A673 (cell line): ENCODE measurements around the gene ASIC2. TPM values are rescaled to one million over a fixed set of nuclear protein-coding genes. Genes with fewer than 3 reads are reported as not detected.

Experiments
- BruUV-seq: library from RNA; stranded (reverse); fragments of 400-500 nt; replicated peaks from 2 replicates; lab custom pipeline; 2021; lab: Mats Ljungman, UMichigan
- CTCF ChIA-PET: fragments of 300-600 bp; sonication (Branson Sonifier 250); formaldehyde crosslinking; loops from one replicate; lab custom pipeline; 2022; ENCODE audit warnings: antibody characterized with exemption; lab: Charles Lee
- POLR2A ChIA-PET: fragments of 300-600 bp; sonication (Branson Sonifier 250); formaldehyde crosslinking; loops from one replicate; lab custom pipeline; 2022; ENCODE audit warnings: antibody characterized with exemption; ENCODE audit not compliant: low non-redundant PET; lab: Charles Lee
- DNase-seq: peaks from one replicate; pipeline ENCODE4 v3.0.0-alpha.2; 2015; ENCODE audit warnings: low spot score
- H3K27ac ChIP-seq: fragments of 200-600 bp; sonication (generic); 2 replicates; pipeline ENCODE4 v1.5.1; 2016; ENCODE audit warnings: mixed run types, low read depth, mild to moderate bottlenecking, mixed read lengths, antibody characterized with exemption, low read length; ENCODE audit not compliant: poor library complexity, severe bottlenecking
- H3K27me3 ChIP-seq: fragments of 200-600 bp; sonication (generic); replicated peaks from 2 replicates; pipeline ENCODE4 v1.6.1; 2017; ENCODE audit warnings: mixed run types, low read depth, mild to moderate bottlenecking, mixed read lengths, antibody characterized with exemption, low read length; ENCODE audit not compliant: insufficient read depth, poor library complexity
- H3K36me3 ChIP-seq: fragments of 200-600 bp; sonication (generic); 2 replicates; pipeline ENCODE4 v1.6.1; 2016; ENCODE audit warnings: mixed run types, mild to moderate bottlenecking, mixed read lengths, antibody characterized with exemption, low read length; ENCODE audit not compliant: insufficient read depth, poor library complexity, severe bottlenecking
- H3K4me1 ChIP-seq: fragments of 200-600 bp; sonication (generic); 2 replicates; pipeline ENCODE4 v1.6.1; 2017; ENCODE audit warnings: mixed run types, mild to moderate bottlenecking, mixed read lengths, antibody characterized with exemption, low read length; ENCODE audit not compliant: insufficient read depth, poor library complexity, severe bottlenecking
- H3K4me3 ChIP-seq: fragments of 200-600 bp; sonication (generic); 2 replicates; pipeline ENCODE4 v1.5.1; 2016; ENCODE audit warnings: low read depth, mixed run types, mild to moderate bottlenecking, mixed read lengths, low read length; ENCODE audit not compliant: poor library complexity, severe bottlenecking
- H3K9me3 ChIP-seq: fragments of 200-600 bp; sonication (generic); 2 replicates; pipeline ENCODE4 v1.6.1; 2016; ENCODE audit warnings: mixed run types, low read depth, mild to moderate bottlenecking, mixed read lengths, antibody characterized with exemption, low read length; ENCODE audit not compliant: poor library complexity, severe bottlenecking
- EZH2 ChIP-seq: fragments of 200-600 bp; sonication (generic); IDR thresholded peaks from 2 replicates; pipeline ENCODE4 v1.6.1; 2017; ENCODE audit warnings: borderline replicate concordance, low read depth, mild to moderate bottlenecking, mixed read lengths, antibody characterized with exemption, low read length; ENCODE audit not compliant: poor library complexity, severe bottlenecking
- intact Hi-C: fragments of 100-400 bp; cut with micrococcal nuclease; formaldehyde crosslinking; loops from one replicate; pipeline ENCODE4 v1.10.0; 2022; ENCODE audit not compliant: unreplicated experiment
- total RNA-seq: library from RNA; stranded (reverse); gene quantifications from 2 replicates; pipeline ENCODE4 v1.2.3, GENCODE V29; 2021
- TF ChIP-seq, protein P1 (sequence below): fragments of 300-800, 200-600 bp; sonication (generic); conservative IDR thresholded peaks from 2 replicates; pipeline ENCODE4 v1.5.1; 2017; ENCODE audit warnings: low read depth, mild to moderate bottlenecking, antibody characterized with exemption, low read length, moderate library complexity, mixed read lengths

The ASIC2 gene
- total RNA-seq, 1 experiment from 2014 or later = 8.6 TPM

DNA sequence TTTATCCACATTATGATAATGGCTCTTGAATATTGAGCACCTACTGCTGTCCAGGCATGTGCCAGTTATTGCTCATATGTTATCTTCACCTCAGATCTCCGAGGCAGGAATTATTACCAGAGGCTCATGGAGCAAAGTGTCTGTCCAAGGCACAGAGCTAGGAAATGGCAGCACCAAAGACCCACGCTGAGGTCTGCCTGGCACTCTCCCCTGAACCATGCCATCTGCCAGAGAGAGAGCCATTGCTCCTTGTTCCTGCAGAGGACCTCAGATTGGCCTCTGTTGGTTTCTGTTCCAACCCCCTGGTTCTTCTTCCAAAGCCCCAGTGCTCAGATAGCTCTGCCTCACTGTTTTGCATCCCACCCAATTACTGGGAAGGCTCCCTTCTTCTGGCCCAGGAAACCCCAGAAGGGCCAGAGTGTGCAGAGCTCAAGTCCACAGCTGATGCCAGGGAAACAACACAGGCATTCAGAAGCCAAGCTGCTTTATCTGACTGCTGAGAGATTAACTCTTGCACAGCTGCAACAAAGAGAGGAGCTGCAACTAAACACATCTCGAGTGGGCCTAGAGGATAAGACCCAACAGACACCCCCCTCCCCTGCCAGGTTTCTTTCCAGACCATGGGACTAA, 5.9 kb downstream of the ASIC2 start:
- no peak overlapping the region for H3K4me3 ChIP-seq
- POLR2A ChIA-PET = no interaction called here
- intact Hi-C loops = no loop called here
- H3K9me3 ChIP-seq = no peaks in the 10 kb centered on the region
- TF ChIP-seq, protein P1, sequence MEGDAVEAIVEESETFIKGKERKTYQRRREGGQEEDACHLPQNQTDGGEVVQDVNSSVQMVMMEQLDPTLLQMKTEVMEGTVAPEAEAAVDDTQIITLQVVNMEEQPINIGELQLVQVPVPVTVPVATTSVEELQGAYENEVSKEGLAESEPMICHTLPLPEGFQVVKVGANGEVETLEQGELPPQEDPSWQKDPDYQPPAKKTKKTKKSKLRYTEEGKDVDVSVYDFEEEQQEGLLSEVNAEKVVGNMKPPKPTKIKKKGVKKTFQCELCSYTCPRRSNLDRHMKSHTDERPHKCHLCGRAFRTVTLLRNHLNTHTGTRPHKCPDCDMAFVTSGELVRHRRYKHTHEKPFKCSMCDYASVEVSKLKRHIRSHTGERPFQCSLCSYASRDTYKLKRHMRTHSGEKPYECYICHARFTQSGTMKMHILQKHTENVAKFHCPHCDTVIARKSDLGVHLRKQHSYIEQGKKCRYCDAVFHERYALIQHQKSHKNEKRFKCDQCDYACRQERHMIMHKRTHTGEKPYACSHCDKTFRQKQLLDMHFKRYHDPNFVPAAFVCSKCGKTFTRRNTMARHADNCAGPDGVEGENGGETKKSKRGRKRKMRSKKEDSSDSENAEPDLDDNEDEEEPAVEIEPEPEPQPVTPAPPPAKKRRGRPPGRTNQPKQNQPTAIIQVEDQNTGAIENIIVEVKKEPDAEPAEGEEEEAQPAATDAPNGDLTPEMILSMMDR = no peak
- no peak for TF ChIP-seq EZH2
- CTCF ChIA-PET = no interaction called here
- no peaks in the 10 kb centered on the region for H3K27me3 ChIP-seq
- H3K36me3 ChIP-seq = no peaks in the 10 kb centered on the region
- BruUV-seq = no TSS peak
- H3K27ac ChIP-seq = no peak overlapping the region
- no peak for DNase-seq
- peaks cover 62% of the 10 kb centered on the region for H3K4me1 ChIP-seq

- no TSS peak for BruUV-seq
- CTCF ChIA-PET = no interaction called here
- POLR2A ChIA-PET = no interaction called here
Measured at GRCh38 chr17:33285413-33285812, 7.7 kb downstream of the ASIC2 start.

DNA sequence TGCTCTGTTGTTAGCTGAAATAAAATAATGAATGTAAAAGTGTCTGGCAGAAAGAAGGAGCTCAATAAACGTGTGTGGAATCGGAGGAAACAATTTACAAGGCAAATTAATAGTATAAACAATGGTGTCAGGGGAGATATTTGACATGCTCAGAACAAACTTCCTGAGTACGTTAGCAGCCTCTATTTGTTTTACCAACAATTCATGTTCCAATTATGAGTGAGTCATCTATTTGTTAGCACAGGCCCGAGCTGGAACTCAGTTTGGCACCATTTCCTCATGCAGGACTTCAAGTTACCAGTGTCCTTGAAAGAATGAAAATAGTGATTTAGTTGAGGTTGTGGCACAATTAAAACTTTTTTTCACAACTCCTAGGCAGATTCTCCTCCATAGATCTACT, 9.1 kb downstream of the ASIC2 start:
- ChIA-PET CTCF (no interaction called here), POLR2A (interaction anchor here (0.6 kb wide), 1 partner anchor 143 kb away, joined by 4 read pairs; no protein-coding TSS in a partner anchor)
- Histone ChIP-seq H3K4me1 (peaks cover 87% of the 10 kb centered on the region), H3K9me3 (no peaks in the 10 kb centered on the region), H3K36me3 (no peaks in the 10 kb centered on the region), H3K4me3 (no peak overlapping the region), H3K27ac (peak overlapping the region; percentile 71), H3K27me3 (no peaks in the 10 kb centered on the region)
- BruUV-seq = no TSS peak
- peak; percentile 70 for DNase-seq
- intact Hi-C loops = no loop called here
- no peak for TF ChIP-seq EZH2
- TF ChIP-seq, protein P1 = no peak

More at GRCh38 chr17:33285413-33285812, 7.7 kb downstream of the ASIC2 start:
- no peak for DNase-seq
- peak overlapping the region; percentile 71 for H3K27ac ChIP-seq
- H3K36me3 ChIP-seq = no peaks in the 10 kb centered on the region
- no peaks in the 10 kb centered on the region for H3K9me3 ChIP-seq
- intact Hi-C loops = no loop called here
- peaks cover 80% of the 10 kb centered on the region for H3K4me1 ChIP-seq
- H3K4me3 ChIP-seq = no peak overlapping the region
- H3K27me3 ChIP-seq = no peaks in the 10 kb centered on the region
- TF ChIP-seq EZH2 = no peak
- TF ChIP-seq, protein P1 = no peak
